ENCODE measurements around the gene FRRS1.

FRRS1 gene

GRCh38 chr1:99731384-99731783 lies 35.1 kb downstream of the FRRS1 start:
- no peak for DNase-seq (ENCODE audit: low read depth in 2 of 2)

- DNase-seq (ENCODE audit: low read depth in 2 of 2) = no peak
These were observed 37.8 kb downstream of the FRRS1 start for GRCh38 chr1:99728494-99729235.

- no peak for DNase-seq (ENCODE audit: low read depth in 2 of 2)
These were observed 38.8 kb downstream of the FRRS1 start for GRCh38 chr1:99727575-99728185.

- DNase-seq (ENCODE audit: low read depth in 2 of 2) = no peak
These were observed 39.6 kb downstream of the FRRS1 start for GRCh38 chr1:99726818-99727217.

- DNase-seq (ENCODE audit: low read depth in 2 of 2) = no peak
These were observed 40.0 kb downstream of the FRRS1 start for GRCh38 chr1:99726407-99726806.

- DNase-seq (ENCODE audit: low read depth in 2 of 2) = no peak
These were observed 40.4 kb downstream of the FRRS1 start for GRCh38 chr1:99725996-99726395.

GRCh38 chr1:99723251-99723650 lies 43.2 kb downstream of the FRRS1 start:
- no peak for DNase-seq (ENCODE audit: low read depth in 2 of 2)

- no peak for DNase-seq (ENCODE audit: low read depth in 2 of 2)
These were observed 49.4 kb downstream of the FRRS1 start for GRCh38 chr1:99717005-99717404.

- no peak for DNase-seq (ENCODE audit: low read depth in 2 of 2)
These were observed 53.4 kb downstream of the FRRS1 start for GRCh38 chr1:99713006-99713405.

- DNase-seq (ENCODE audit: low read depth in 2 of 2) = no peak
These were observed 55.4 kb downstream of the FRRS1 start for GRCh38 chr1:99710994-99711393.

GRCh38 chr1:99707535-99708142 lies 58.8 kb downstream of the FRRS1 start:
- DNase-seq (ENCODE audit: low read depth in 2 of 2) = peak in 1 of 2 donors; percentile 26

- DNase-seq (ENCODE audit: low read depth in 2 of 2) = no peak
These were observed 61.0 kb downstream of the FRRS1 start for GRCh38 chr1:99705385-99705784.

GRCh38 chr1:99704356-99704816 lies 62.0 kb downstream of the FRRS1 start:
- no peak for DNase-seq (ENCODE audit: low read depth in 2 of 2)

- DNase-seq (ENCODE audit: low read depth in 2 of 2) = no peak
These were observed 64.2 kb downstream of the FRRS1 start for GRCh38 chr1:99702221-99702620.

GRCh38 chr1:99700020-99700419 lies 66.4 kb downstream of the FRRS1 start:
- DNase-seq (ENCODE audit: low read depth in 2 of 2) = no peak

- no peak for DNase-seq (ENCODE audit: low read depth in 2 of 2)
These were observed 68.9 kb downstream of the FRRS1 start for GRCh38 chr1:99697580-99697979.

- no peak for DNase-seq (ENCODE audit: low read depth in 2 of 2)
These were observed 69.8 kb downstream of the FRRS1 start for GRCh38 chr1:99696616-99697015.

- DNase-seq (ENCODE audit: low read depth in 2 of 2) = no peak
These were observed 75.3 kb downstream of the FRRS1 start for GRCh38 chr1:99691175-99691574.

- DNase-seq (ENCODE audit: low read depth in 2 of 2) = no peak
These were observed 80.8 kb downstream of the FRRS1 start for GRCh38 chr1:99685516-99686180.

GRCh38 chr1:99682291-99682751 lies 84.1 kb downstream of the FRRS1 start:
- no peak for DNase-seq (ENCODE audit: low read depth in 2 of 2)

- no peak for DNase-seq (ENCODE audit: low read depth in 2 of 2)
These were observed 84.9 kb downstream of the FRRS1 start for GRCh38 chr1:99681583-99681982.

GRCh38 chr1:99680270-99680669 lies 86.2 kb downstream of the FRRS1 start:
- DNase-seq (ENCODE audit: low read depth in 2 of 2) = no peak
